Heart right ventricle (tissue), 16 donors: ENCODE results near the gene KRT85. TPM values are rescaled to one million over a fixed set of nuclear protein-coding genes. Genes with fewer than 3 reads are reported as not detected.

Experiments used
- ATAC-seq, 8 donors: fragments of 200-7000 bp; cut with Tn5 transposase; one replicate each; pipeline ENCODE4 v1.9.1; 2020; ENCODE audit warnings: mild to moderate bottlenecking in 8 of 8, moderate library complexity in 8 of 8, moderate number of reproducible peaks in 1 of 8
- DNase-seq, 2 donors: peaks; one replicate each; pipeline ENCODE4 v3.0.0-alpha.2; 2020
- H3K27ac ChIP-seq, 10 donors: fragments of 200-600 bp; sonication (generic) in 2 of 10; one replicate each; pipeline versions ENCODE4 v1.5.0 to v1.8.0; 2020 to 2022; ENCODE audit warnings: mild to moderate bottlenecking in 3 of 10
- H3K27me3 ChIP-seq, 7 donors: fragments of 200-600 bp; one replicate each; pipeline ENCODE4 v1.8.0; 2021 to 2022; ENCODE audit warnings: mild to moderate bottlenecking in 2 of 7
- H3K36me3 ChIP-seq, 9 donors: fragments of 200-600 bp; sonication (generic) in 1 of 9; one replicate each; pipeline versions ENCODE4 v1.5.0 to v1.8.0; 2020 to 2022; ENCODE audit warnings: mild to moderate bottlenecking in 2 of 9
- H3K4me1 ChIP-seq, 9 donors: fragments of 200-600 bp; sonication (generic) in 1 of 9; one replicate each; pipeline versions ENCODE4 v1.5.0 to v1.8.0; 2020 to 2022; ENCODE audit warnings: mild to moderate bottlenecking in 4 of 9
- H3K4me3 ChIP-seq, 10 donors: fragments of 200-600 bp; sonication (generic) in 2 of 10; one replicate each; pipeline versions ENCODE4 v1.5.0 to v1.8.0; 2020 to 2022; ENCODE audit warnings: mild to moderate bottlenecking in 7 of 10, moderate library complexity in 2 of 10
- H3K9me3 ChIP-seq, 11 donors: fragments of 200-600 bp in 10 of 11; sonication (generic) in 2 of 11; one replicate each; pipeline versions ENCODE4 v1.5.0 to v1.8.0; 2013 to 2022; ENCODE audit warnings: mild to moderate bottlenecking in 2 of 11, control low read depth in 1 of 11, moderate library complexity in 1 of 11
- CTCF ChIP-seq, 9 donors: fragments of 200-600 bp; sonication (generic) in 2 of 9; IDR thresholded peaks; one replicate each; pipeline versions ENCODE4 v1.5.0 to v1.8.0; 2021 to 2022; ENCODE audit warnings: antibody characterized with exemption in 9 of 9, mild to moderate bottlenecking in 5 of 9, moderate library complexity in 1 of 9
- WGBS, 2 donors: extraction: QIAGEN DNeasy Blood & Tissue Kit; methylation state at CpG; one replicate each; pipeline ENCODE4 v1.1.7; 2013; ENCODE audit warnings: inconsistent platforms in 1 of 2; 5-methylcytosine and 5-hydroxymethylcytosine counted together
- intact Hi-C, 10 donors: fragments of 100-400 bp; cut with DNase I; formaldehyde crosslinking; loops; one replicate each; pipeline versions ENCODE4 v1.11.1 to v1.14.2; 2022
- polyA plus RNA-seq, 2 donors: library from polyadenylated mRNA; stranded (reverse); fragments of 200-250 nt; gene quantifications; one replicate each; pipeline ENCODE4 v1.2.3, GENCODE V29; 2013
- total RNA-seq, 10 donors: library from RNA; stranded (reverse); fragmentation: NEBNext Ultra II Directional in 3 of 10; extraction: Animal tissue kit (Norgen Biotek cat#: 25700) in 3 of 10; gene quantifications; one replicate each; pipeline versions ENCODE4 v1.2.1 to v1.2.4, GENCODE V29; 2021 to 2023
- donor health status: Arrhythmogenic right ventricular cardiomyopathy.
- donor health status: ischemic (EF 13 %, LVEDD 7.1; RV severe dilation, severe dysfunction).
- donor health status: healthy with polysubstance abuse.
- donor health status: DM: no; HTN: yes; CAD: no.
- donor health status: DM: no; HTN: no; CAD: no.
- donor health status: ischemic (EF 25% LVEDD 6.9; RV normal size, moderate dysfunction).
- donor health status: ischemic (EF 25% LVEDD 5.7; RV mildly dilated, moderate dysfunction).
- donor health status: healthy.
- donor health status: DM: yes; HTN: yes; CAD: no.
- donor health status: Ischemic cardiomyopathy.
- donor health status: ischemic (EF 35%, LVEDD 5.7; RV mildly dilated, moderate dysfunction).
- donor health status: nonischemic (EF 11% LVEDD 7.7; RV severe dilation, severe dysfunction).
- donor health status: DM: yes; HTN: yes; CAD: no.
- donor health status: PGD.
- donor health status: ischemic (EF 29% LVEDD 5.4; RV normal size, mild dysfunction).
- donor health status: nonischemic (EF 23%, LVEDD 6.1; RV moderate dilation, normal function).

The KRT85 gene
- total and polyA plus RNA-seq, 12 donors: not detected

- WGBS, 2 donors: 92 to 94% methylated on average over 14 of the region's 14 CpGs
- no peaks in the 10 kb centered on the region for H3K4me1 ChIP-seq
- H3K36me3 ChIP-seq: no peaks in the 10 kb centered on the region
- no peak within 1 kb of the TSS for H3K27ac ChIP-seq
- no peak within 1 kb of the TSS for H3K4me3 ChIP-seq
- no peak for DNase-seq
- intact Hi-C loops: no loop called here
- ATAC-seq: no peak
- no peak for TF ChIP-seq CTCF (IDR thresholded peaks at IDR 0.05)
- H3K9me3 ChIP-seq: no peaks in the 10 kb centered on the region
- H3K27me3 ChIP-seq: peaks cover 0 to 26% (median 0%) of the 10 kb centered on the region in 7 donors
Observed at GRCh38 chr12:52405922-52406385, 38.7 kb upstream of the KRT85 start, which contains the start of gene KRT82. Gene KRT82, minus strand, starts transcription at chr12:52406335. Its CDS starts 58 bp downstream, at chr12:52406277.

GRCh38 chr12:52404951-52405350, 37.7 kb upstream of the KRT85 start:
- peaks cover 0 to 35% (median 0%) of the 10 kb centered on the region in 7 donors for H3K27me3 ChIP-seq
- DNase-seq (no peak), ATAC-seq (no peak)
- intact Hi-C loops: no loop called here
- no peak for TF ChIP-seq CTCF (IDR thresholded peaks at IDR 0.05)
- no peak overlapping the region for H3K27ac ChIP-seq
- H3K4me3 ChIP-seq: no peak overlapping the region
- H3K9me3 ChIP-seq: no peaks in the 10 kb centered on the region
- WGBS, 2 donors: 80 to 92% methylated on average over 3 of the region's 3 CpGs
- H3K4me1 ChIP-seq: no peaks in the 10 kb centered on the region
- no peaks in the 10 kb centered on the region for H3K36me3 ChIP-seq

GRCh38 chr12:52403561-52403960, 36.3 kb upstream of the KRT85 start:
- no peak for DNase-seq
- Histone ChIP-seq H3K9me3 (no peaks in the 10 kb centered on the region), H3K4me1 (no peaks in the 10 kb centered on the region), H3K36me3 (no peaks in the 10 kb centered on the region), H3K27ac (no peak overlapping the region), H3K27me3 (peaks cover 0 to 45% (median 7%) of the 10 kb centered on the region in 7 donors), H3K4me3 (no peak overlapping the region)
- 89 to 92% methylated on average over 9 of the region's 9 CpGs for WGBS, 2 donors
- intact Hi-C loops: no loop called here
- no peak for ATAC-seq
- no peak for TF ChIP-seq CTCF (IDR thresholded peaks at IDR 0.05)

- 43 to 52% methylated on average over 3 of the region's 3 CpGs for WGBS, 2 donors
- Histone ChIP-seq H3K36me3 (no peaks in the 10 kb centered on the region), H3K9me3 (no peaks in the 10 kb centered on the region), H3K4me3 (no peak overlapping the region), H3K4me1 (no peaks in the 10 kb centered on the region), H3K27ac (no peak overlapping the region), H3K27me3 (peaks cover 0 to 49% (median 8%) of the 10 kb centered on the region in 7 donors)
- TF ChIP-seq CTCF (IDR thresholded peaks at IDR 0.05): no peak
- DNase-seq (no peak), ATAC-seq (no peak)
- intact Hi-C loops: no loop called here
Observed at GRCh38 chr12:52402873-52403540, 35.7 kb upstream of the KRT85 start.
